NCI-H82 treated with DMSO at 0.1 percent for 48 hours (cell line): Measurements from ENCODE around the gene PSMD11.
"Not testable (repeated sequence)": the region's sequence is repeated elsewhere in the genome, so short reads cannot be mapped to it uniquely, and the experiment has no call there.

ENCODE experiments used
- DNase-seq: peaks from one replicate; lab custom pipeline; 2025; ENCODE audit not compliant: unreplicated experiment; lab: John Stamatoyannopoulos, UW

Gene PSMD11

GRCh38 chr17:32444301-32445073 lies at the start of gene PSMD11:
TSS of gene PSMD11 (plus strand) at chr17:32444510. CDS start at chr17:32444524, 14 bp downstream.
- peak; percentile 89 for DNase-seq

GRCh38 chr17:32396343-32396742 lies 48.0 kb upstream of the PSMD11 start:
- no peak for DNase-seq

- DNase-seq = no peak
These were observed 45.4 kb upstream of the PSMD11 start for GRCh38 chr17:32398946-32399345.

- not testable (repeated sequence) for DNase-seq
These were observed 34.2 kb upstream of the PSMD11 start for GRCh38 chr17:32410085-32410484.

GRCh38 chr17:32426894-32427293 lies 17.4 kb upstream of the PSMD11 start:
- DNase-seq = no peak

GRCh38 chr17:32429598-32429997 lies 14.7 kb upstream of the PSMD11 start:
- no peak for DNase-seq

GRCh38 chr17:32440722-32441121 lies 3.6 kb upstream of the PSMD11 start:
- DNase-seq = no peak

- no peak for DNase-seq
These were observed 2.4 kb upstream of the PSMD11 start for GRCh38 chr17:32441886-32442285.

- no peak for DNase-seq
These were observed 446 bp upstream of the PSMD11 start for GRCh38 chr17:32443827-32444300.

- no peak for DNase-seq
These were observed 735 bp downstream of the PSMD11 start for GRCh38 chr17:32445074-32445415.

- no peak for DNase-seq
These were observed 1.2 kb downstream of the PSMD11 start for GRCh38 chr17:32445497-32445896.

GRCh38 chr17:32445971-32446370 lies 1.7 kb downstream of the PSMD11 start:
- DNase-seq = no peak

- no peak for DNase-seq
These were observed 2.6 kb downstream of the PSMD11 start for GRCh38 chr17:32446949-32447348.

GRCh38 chr17:32449963-32450362 lies 5.7 kb downstream of the PSMD11 start:
- no peak for DNase-seq

GRCh38 chr17:32450379-32450778 lies 6.1 kb downstream of the PSMD11 start:
- not testable (repeated sequence) for DNase-seq

GRCh38 chr17:32451879-32452278 lies 7.6 kb downstream of the PSMD11 start:
- DNase-seq = no peak

- DNase-seq = no peak
These were observed 8.0 kb downstream of the PSMD11 start for GRCh38 chr17:32452281-32452680.

GRCh38 chr17:32453370-32453769 lies 9.1 kb downstream of the PSMD11 start:
- no peak for DNase-seq

GRCh38 chr17:32458371-32458770 lies 14.1 kb downstream of the PSMD11 start:
- no peak for DNase-seq

- DNase-seq = no peak
These were observed 15.7 kb downstream of the PSMD11 start for GRCh38 chr17:32460054-32460453.

GRCh38 chr17:32461498-32461852 lies 17.2 kb downstream of the PSMD11 start:
- no peak for DNase-seq

- peak; percentile 31 for DNase-seq
These were observed 17.7 kb downstream of the PSMD11 start for GRCh38 chr17:32461853-32462617.
